ENCODE results near the gene ARGFX. TPM values are rescaled to one million over a fixed set of nuclear protein-coding genes. Genes with fewer than 3 reads are reported as not detected.
"Not testable (repeated sequence)": the region's sequence is repeated elsewhere in the genome, so short reads cannot be mapped to it uniquely, and the experiment has no call there.

The ARGFX gene
- total and polyA plus RNA-seq, 2 of the 13 experiments (the other 11 are each of a cell fraction or from before 2014, with no cell fraction given), result not detected

DNA sequence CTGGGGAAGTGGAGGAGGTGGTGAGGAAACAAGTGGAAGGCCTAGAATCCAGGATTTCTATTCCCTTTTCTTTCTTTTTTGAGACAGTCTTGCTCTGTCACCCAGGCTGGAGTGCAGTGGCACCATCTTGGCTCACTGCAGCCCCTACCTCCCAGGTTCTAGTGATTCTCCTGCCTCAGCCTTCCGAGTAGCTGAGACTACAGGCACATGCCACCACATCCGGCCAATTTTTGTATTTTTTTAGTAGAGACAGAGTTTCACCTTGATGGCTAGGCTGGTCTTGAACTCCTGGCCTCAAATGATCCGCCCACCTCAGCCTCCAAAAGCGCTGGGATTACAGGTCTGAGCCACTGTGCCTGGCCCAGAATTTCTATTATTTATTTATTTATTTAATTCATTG lies 26.1 kb downstream of the ARGFX start:
- POLR2A ChIA-PET; H3K27ac ChIP-seq (ENCODE audit: extremely low read length, insufficient read depth, low read length); BruUV-seq (replicated peaks); H2AFZ ChIP-seq (ENCODE audit: low read length); FAIRE-seq; H3K4me3 ChIP-seq (replicated peaks in 1 of 3; ENCODE audit: insufficient read depth in 1 of 3, low read depth in 2 of 3, low read length in 3 of 3); CTCF ChIA-PET (ENCODE audit: low intra/inter-chr PET ratio, low total read pairs); DNase-seq (ENCODE audit: low spot score); H3K79me2 ChIP-seq (ENCODE audit: insufficient read depth, low read length); H3K4me2 ChIP-seq (ENCODE audit: low read depth, low read length); H3K9me3 ChIP-seq (ENCODE audit: low read length); H3K36me3 ChIP-seq (replicated peaks in 1 of 2; ENCODE audit: control insufficient read depth in 1 of 2, insufficient read depth in 2 of 2, low read length in 2 of 2); in situ Hi-C loops (cut with HindIII; ENCODE audit: extremely low pct_ligation_motif_present, low pct_unique_long_range_greater_than_20kb); H3K27me3 ChIP-seq (ENCODE audit: control insufficient read depth in 1 of 2, insufficient read depth in 2 of 2, low read length in 2 of 2); H4K20me1 ChIP-seq (ENCODE audit: insufficient read depth, low read length); ATAC-seq; H3K9ac ChIP-seq (ENCODE audit: insufficient read depth, low read depth, low read length); intact Hi-C loops (cut with micrococcal nuclease; ENCODE audit: unreplicated experiment): not testable (repeated sequence)
- 84% methylated on average over 4 of the region's 4 CpGs for WGBS (ENCODE audit: low lambda C conversion rate)
- H3K4me1 ChIP-seq (ENCODE audit: insufficient read depth, low read length), result peaks cover 13% of the 10 kb centered on the region

DNA sequence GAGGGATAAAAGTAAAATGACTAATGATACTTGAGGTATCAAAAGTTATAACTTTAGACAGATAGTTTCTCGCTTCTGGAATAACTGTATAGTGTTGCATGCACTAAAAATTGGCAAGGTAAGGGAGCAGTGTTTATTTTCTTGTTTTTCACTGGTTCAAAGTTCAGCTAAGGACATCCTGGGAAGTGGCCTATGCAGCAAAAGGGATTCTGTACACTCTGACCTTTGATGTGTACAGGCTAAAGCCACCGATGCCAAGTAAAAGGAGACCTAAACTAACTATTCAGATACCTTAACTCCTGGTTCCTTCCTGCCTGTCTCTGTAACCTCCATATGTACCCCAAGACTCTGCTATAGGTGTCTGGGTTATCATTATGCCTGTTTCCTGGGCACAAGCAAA lies 27.1 kb downstream of the ARGFX start:
- ATAC-seq, result peak; percentile 92
- no peak for TF ChIP-seq FOXP1 (IDR thresholded peaks at IDR 0.05)
- peak; percentile 36; the same call in 1 of the 2 replicates for TF ChIP-seq FOXP1 (CRISPR knock-in tag; IDR thresholded peaks at IDR 0.05)
- peak; percentile 35; the same call in 1 of the 2 replicates for TF ChIP-seq NR2F2 (IDR thresholded peaks at IDR 0.05; ENCODE audit: borderline replicate concordance, low read depth)
- TF ChIP-seq HNF4G (IDR thresholded peaks at IDR 0.05; ENCODE audit: borderline replicate concordance, low read depth, low read length), result peak; percentile 25; the same call in 1 of the 2 replicates
- no peak for TF ChIP-seq HNF4G (CRISPR knock-in tag; IDR thresholded peaks at IDR 0.05; ENCODE audit: borderline replicate concordance, low read depth)
- TF ChIP-seq RXRB (CRISPR knock-in tag; IDR thresholded peaks at IDR 0.05; ENCODE audit: borderline replicate concordance), result peak; percentile 81
- TF ChIP-seq, protein P1, sequence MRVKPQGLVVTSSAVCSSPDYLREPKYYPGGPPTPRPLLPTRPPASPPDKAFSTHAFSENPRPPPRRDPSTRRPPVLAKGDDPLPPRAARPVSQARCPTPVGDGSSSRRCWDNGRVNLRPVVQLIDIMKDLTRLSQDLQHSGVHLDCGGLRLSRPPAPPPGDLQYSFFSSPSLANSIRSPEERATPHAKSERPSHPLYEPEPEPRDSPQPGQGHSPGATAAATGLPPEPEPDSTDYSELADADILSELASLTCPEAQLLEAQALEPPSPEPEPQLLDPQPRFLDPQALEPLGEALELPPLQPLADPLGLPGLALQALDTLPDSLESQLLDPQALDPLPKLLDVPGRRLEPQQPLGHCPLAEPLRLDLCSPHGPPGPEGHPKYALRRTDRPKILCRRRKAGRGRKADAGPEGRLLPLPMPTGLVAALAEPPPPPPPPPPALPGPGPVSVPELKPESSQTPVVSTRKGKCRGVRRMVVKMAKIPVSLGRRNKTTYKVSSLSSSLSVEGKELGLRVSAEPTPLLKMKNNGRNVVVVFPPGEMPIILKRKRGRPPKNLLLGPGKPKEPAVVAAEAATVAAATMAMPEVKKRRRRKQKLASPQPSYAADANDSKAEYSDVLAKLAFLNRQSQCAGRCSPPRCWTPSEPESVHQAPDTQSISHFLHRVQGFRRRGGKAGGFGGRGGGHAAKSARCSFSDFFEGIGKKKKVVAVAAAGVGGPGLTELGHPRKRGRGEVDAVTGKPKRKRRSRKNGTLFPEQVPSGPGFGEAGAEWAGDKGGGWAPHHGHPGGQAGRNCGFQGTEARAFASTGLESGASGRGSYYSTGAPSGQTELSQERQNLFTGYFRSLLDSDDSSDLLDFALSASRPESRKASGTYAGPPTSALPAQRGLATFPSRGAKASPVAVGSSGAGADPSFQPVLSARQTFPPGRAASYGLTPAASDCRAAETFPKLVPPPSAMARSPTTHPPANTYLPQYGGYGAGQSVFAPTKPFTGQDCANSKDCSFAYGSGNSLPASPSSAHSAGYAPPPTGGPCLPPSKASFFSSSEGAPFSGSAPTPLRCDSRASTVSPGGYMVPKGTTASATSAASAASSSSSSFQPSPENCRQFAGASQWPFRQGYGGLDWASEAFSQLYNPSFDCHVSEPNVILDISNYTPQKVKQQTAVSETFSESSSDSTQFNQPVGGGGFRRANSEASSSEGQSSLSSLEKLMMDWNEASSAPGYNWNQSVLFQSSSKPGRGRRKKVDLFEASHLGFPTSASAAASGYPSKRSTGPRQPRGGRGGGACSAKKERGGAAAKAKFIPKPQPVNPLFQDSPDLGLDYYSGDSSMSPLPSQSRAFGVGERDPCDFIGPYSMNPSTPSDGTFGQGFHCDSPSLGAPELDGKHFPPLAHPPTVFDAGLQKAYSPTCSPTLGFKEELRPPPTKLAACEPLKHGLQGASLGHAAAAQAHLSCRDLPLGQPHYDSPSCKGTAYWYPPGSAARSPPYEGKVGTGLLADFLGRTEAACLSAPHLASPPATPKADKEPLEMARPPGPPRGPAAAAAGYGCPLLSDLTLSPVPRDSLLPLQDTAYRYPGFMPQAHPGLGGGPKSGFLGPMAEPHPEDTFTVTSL (CRISPR knock-in tag; IDR thresholded peaks at IDR 0.05; ENCODE audit: borderline replicate concordance), result peak; percentile 66; the same call in 1 of the 2 replicates
- TF ChIP-seq, protein P2, sequence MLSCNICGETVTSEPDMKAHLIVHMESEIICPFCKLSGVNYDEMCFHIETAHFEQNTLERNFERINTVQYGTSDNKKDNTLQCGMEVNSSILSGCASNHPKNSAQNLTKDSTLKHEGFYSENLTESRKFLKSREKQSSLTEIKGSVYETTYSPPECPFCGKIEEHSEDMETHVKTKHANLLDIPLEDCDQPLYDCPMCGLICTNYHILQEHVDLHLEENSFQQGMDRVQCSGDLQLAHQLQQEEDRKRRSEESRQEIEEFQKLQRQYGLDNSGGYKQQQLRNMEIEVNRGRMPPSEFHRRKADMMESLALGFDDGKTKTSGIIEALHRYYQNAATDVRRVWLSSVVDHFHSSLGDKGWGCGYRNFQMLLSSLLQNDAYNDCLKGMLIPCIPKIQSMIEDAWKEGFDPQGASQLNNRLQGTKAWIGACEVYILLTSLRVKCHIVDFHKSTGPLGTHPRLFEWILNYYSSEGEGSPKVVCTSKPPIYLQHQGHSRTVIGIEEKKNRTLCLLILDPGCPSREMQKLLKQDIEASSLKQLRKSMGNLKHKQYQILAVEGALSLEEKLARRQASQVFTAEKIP (CRISPR knock-in tag; IDR thresholded peaks at IDR 0.05; ENCODE audit: borderline replicate concordance), result no peak
- peak; percentile 58 to 75; a peak in 2 of 4 replicates for TF ChIP-seq NR2F1 (CRISPR knock-in tag; IDR thresholded peaks at IDR 0.05)

More for the DNA sequence above, 27.1 kb downstream of the ARGFX start:
- no peaks in the 10 kb centered on the region for H4K20me1 ChIP-seq (ENCODE audit: insufficient read depth, low read length)
- DNase-seq (ENCODE audit: low spot score) (peak; percentile 34), FAIRE-seq (peak; percentile 26)
- no TSS peak for BruUV-seq (replicated peaks)
- H3K79me2 ChIP-seq (ENCODE audit: insufficient read depth, low read length), result no peaks in the 10 kb centered on the region
- intact Hi-C loops (cut with micrococcal nuclease; ENCODE audit: unreplicated experiment), result no loop called here
- H3K4me3 ChIP-seq (replicated peaks in 1 of 3; ENCODE audit: insufficient read depth in 1 of 3, low read depth in 2 of 3, low read length in 3 of 3), result no peak overlapping the region
- no peak overlapping the region for H2AFZ ChIP-seq (ENCODE audit: low read length)
- no peak overlapping the region for H3K27ac ChIP-seq (ENCODE audit: extremely low read length, insufficient read depth, low read length)
- in situ Hi-C loops (cut with HindIII; ENCODE audit: extremely low pct_ligation_motif_present, low pct_unique_long_range_greater_than_20kb), result no loop called here
- POLR2A ChIA-PET, result no interaction called here
- no peak overlapping the region for H3K9ac ChIP-seq (ENCODE audit: insufficient read depth, low read depth, low read length)
- no peak overlapping the region for H3K4me2 ChIP-seq (ENCODE audit: low read depth, low read length)
- WGBS (ENCODE audit: low lambda C conversion rate), result 0% methylated on average over 2 of the region's 2 CpGs
- H3K27me3 ChIP-seq (ENCODE audit: control insufficient read depth in 1 of 2, insufficient read depth in 2 of 2, low read length in 2 of 2), result no peaks in the 10 kb centered on the region
- CTCF ChIA-PET (ENCODE audit: low intra/inter-chr PET ratio, low total read pairs), result no interaction called here
- no peaks in the 10 kb centered on the region for H3K36me3 ChIP-seq (replicated peaks in 1 of 2; ENCODE audit: control insufficient read depth in 1 of 2, insufficient read depth in 2 of 2, low read length in 2 of 2)
- peaks cover 13% of the 10 kb centered on the region for H3K4me1 ChIP-seq (ENCODE audit: insufficient read depth, low read length)
- no peaks in the 10 kb centered on the region for H3K9me3 ChIP-seq (ENCODE audit: low read length)

Measured in HepG2 (cell line).